ENCODE measurements around the gene KIAA0319L.

Gene KIAA0319L

GRCh38 chr1:35436078-35436477 is 121.1 kb downstream of the KIAA0319L start:
- no peak for DNase-seq
- TF ChIP-seq GATA1 (IDR thresholded peaks at IDR 0.05; ENCODE audit: low read depth, low read length) (no peak), POLR2A (IDR thresholded peaks at IDR 0.05; ENCODE audit: low read length) (no peak)

GRCh38 chr1:35434703-35435102 is 122.5 kb downstream of the KIAA0319L start:
- no peak for DNase-seq

GRCh38 chr1:35433714-35434113 is 123.5 kb downstream of the KIAA0319L start:
- DNase-seq: no peak
- no peak for TF ChIP-seq GATA1 (IDR thresholded peaks at IDR 0.05; ENCODE audit: low read depth, low read length)
- no peak for TF ChIP-seq POLR2A (IDR thresholded peaks at IDR 0.05; ENCODE audit: low read length)

More at GRCh38 chr1:35434703-35435102, 122.5 kb downstream of the KIAA0319L start:
- TF ChIP-seq POLR2A (IDR thresholded peaks at IDR 0.05; ENCODE audit: low read length) (no peak), GATA1 (IDR thresholded peaks at IDR 0.05; ENCODE audit: low read depth, low read length) (no peak)

- no peak for DNase-seq
Observed at GRCh38 chr1:35432231-35432630, 125.0 kb downstream of the KIAA0319L start.

GRCh38 chr1:35431173-35431599 is 126.0 kb downstream of the KIAA0319L start:
- DNase-seq: peak; percentile 13 to 38
- TF ChIP-seq GATA1 (IDR thresholded peaks at IDR 0.05; ENCODE audit: low read depth, low read length): no peak

More at GRCh38 chr1:35432231-35432630, 125.0 kb downstream of the KIAA0319L start:
- no peak for TF ChIP-seq POLR2A (IDR thresholded peaks at IDR 0.05; ENCODE audit: low read length)
- no peak for TF ChIP-seq GATA1 (IDR thresholded peaks at IDR 0.05; ENCODE audit: low read depth, low read length)

- no peak for TF ChIP-seq POLR2A (IDR thresholded peaks at IDR 0.05; ENCODE audit: low read length)
- no peak for DNase-seq
Observed at GRCh38 chr1:35430762-35431161, 126.4 kb downstream of the KIAA0319L start.

GRCh38 chr1:35428360-35428759 is 128.8 kb downstream of the KIAA0319L start:
- DNase-seq: no peak
- TF ChIP-seq GATA1 (IDR thresholded peaks at IDR 0.05; ENCODE audit: low read depth, low read length) (no peak), POLR2A (IDR thresholded peaks at IDR 0.05; ENCODE audit: low read length) (no peak)

- no peak for TF ChIP-seq POLR2A (IDR thresholded peaks at IDR 0.05; ENCODE audit: low read length)
- TF ChIP-seq GATA1 (IDR thresholded peaks at IDR 0.05; ENCODE audit: low read depth, low read length): no peak
- DNase-seq: peak in 1 of 2 experiments; percentile 27
Observed at GRCh38 chr1:35426097-35426586, 131.1 kb downstream of the KIAA0319L start.

GRCh38 chr1:35408925-35409324 is 148.3 kb downstream of the KIAA0319L start:
- no peak for TF ChIP-seq POLR2A (IDR thresholded peaks at IDR 0.05; ENCODE audit: low read length)
- no peak for TF ChIP-seq GATA1 (IDR thresholded peaks at IDR 0.05; ENCODE audit: low read depth, low read length)
- no peak for DNase-seq

- no peak for TF ChIP-seq GATA1 (IDR thresholded peaks at IDR 0.05; ENCODE audit: low read depth, low read length)
- TF ChIP-seq POLR2A (IDR thresholded peaks at IDR 0.05; ENCODE audit: low read length): no peak
Observed at GRCh38 chr1:35407743-35408142, 149.5 kb downstream of the KIAA0319L start.

GRCh38 chr1:35406103-35406502 is 151.1 kb downstream of the KIAA0319L start:
- DNase-seq: no peak
- TF ChIP-seq POLR2A (IDR thresholded peaks at IDR 0.05; ENCODE audit: low read length) (no peak), GATA1 (IDR thresholded peaks at IDR 0.05; ENCODE audit: low read depth, low read length) (no peak)

More at GRCh38 chr1:35407743-35408142, 149.5 kb downstream of the KIAA0319L start:
- no peak for DNase-seq

- no peak for DNase-seq
- TF ChIP-seq GATA1 (IDR thresholded peaks at IDR 0.05; ENCODE audit: low read depth, low read length): no peak
- TF ChIP-seq POLR2A (IDR thresholded peaks at IDR 0.05; ENCODE audit: low read length): no peak
Observed at GRCh38 chr1:35401049-35401448, 156.2 kb downstream of the KIAA0319L start.

GRCh38 chr1:35398739-35399138 is 158.5 kb downstream of the KIAA0319L start:
- TF ChIP-seq GATA1 (IDR thresholded peaks at IDR 0.05; ENCODE audit: low read depth, low read length) (no peak), POLR2A (IDR thresholded peaks at IDR 0.05; ENCODE audit: low read length) (no peak)
- DNase-seq: no peak

GRCh38 chr1:35394386-35394785 is 162.8 kb downstream of the KIAA0319L start:
- no peak for DNase-seq
- TF ChIP-seq POLR2A (IDR thresholded peaks at IDR 0.05; ENCODE audit: low read length) (no peak), GATA1 (IDR thresholded peaks at IDR 0.05; ENCODE audit: low read depth, low read length) (no peak)

GRCh38 chr1:35390600-35391494 is 166.4 kb downstream of the KIAA0319L start:
- DNase-seq: peak in 1 of 2 experiments; percentile 5

More at GRCh38 chr1:35390600-35391494, 166.4 kb downstream of the KIAA0319L start:
- no peak for TF ChIP-seq POLR2A (IDR thresholded peaks at IDR 0.05; ENCODE audit: low read length)
- no peak for TF ChIP-seq GATA1 (IDR thresholded peaks at IDR 0.05; ENCODE audit: low read depth, low read length)

All from erythroblast (primary cell).